ENCODE results near the gene INSIG2. TPM values are rescaled to one million over a fixed set of nuclear protein-coding genes. Genes with fewer than 3 reads are reported as not detected.

The INSIG2 gene
- total RNA-seq, 2 donors from 2014 or later: 25.0 to 25.3 TPM

GRCh38 chr2:118054213-118055008, 33.9 kb upstream of the INSIG2 start:
- TF ChIP-seq CTCF (IDR thresholded peaks at IDR 0.05): no peak
- no peaks in the 10 kb centered on the region for H3K27me3 ChIP-seq (replicated peaks; ENCODE audit: insufficient read depth)
- H3K27ac ChIP-seq: no peak overlapping the region
- H3K36me3 ChIP-seq: no peaks in the 10 kb centered on the region
- H3K4me3 ChIP-seq: no peak overlapping the region
- H3K9me3 ChIP-seq: no peaks in the 10 kb centered on the region
- H3K4me1 ChIP-seq (ENCODE audit: control insufficient read depth in 1 of 2, low read depth in 2 of 2): no peaks in the 10 kb centered on the region
- DNase-seq (ENCODE audit: low spot score) (no peak), ATAC-seq (ENCODE audit: insufficient number of reproducible peaks, low FRiP score, low read depth) (no peak)

- Histone ChIP-seq H3K27me3 (replicated peaks; ENCODE audit: insufficient read depth) (no peaks in the 10 kb centered on the region), H3K27ac (no peak overlapping the region), H3K36me3 (no peaks in the 10 kb centered on the region), H3K4me1 (ENCODE audit: control insufficient read depth in 1 of 2, low read depth in 2 of 2) (no peaks in the 10 kb centered on the region), H3K9me3 (no peaks in the 10 kb centered on the region), H3K4me3 (no peak overlapping the region)
- DNase-seq (ENCODE audit: low spot score) (no peak), ATAC-seq (ENCODE audit: insufficient number of reproducible peaks, low FRiP score, low read depth) (no peak)
- TF ChIP-seq CTCF (IDR thresholded peaks at IDR 0.05): no peak
Observed at GRCh38 chr2:118055512-118056164, 32.6 kb upstream of the INSIG2 start.

- H3K36me3 ChIP-seq: no peaks in the 10 kb centered on the region
- no peak for TF ChIP-seq CTCF (IDR thresholded peaks at IDR 0.05)
- ATAC-seq (ENCODE audit: insufficient number of reproducible peaks, low FRiP score, low read depth) (no peak), DNase-seq (ENCODE audit: low spot score) (no peak)
- H3K9me3 ChIP-seq: no peaks in the 10 kb centered on the region
- H3K27ac ChIP-seq: no peak overlapping the region
- no peak overlapping the region for H3K4me3 ChIP-seq
- no peaks in the 10 kb centered on the region for H3K27me3 ChIP-seq (replicated peaks; ENCODE audit: insufficient read depth)
- no peaks in the 10 kb centered on the region for H3K4me1 ChIP-seq (ENCODE audit: control insufficient read depth in 1 of 2, low read depth in 2 of 2)
Observed at GRCh38 chr2:118056165-118056534, 32.1 kb upstream of the INSIG2 start.

GRCh38 chr2:118056801-118057200, 31.5 kb upstream of the INSIG2 start:
- Histone ChIP-seq H3K27ac (no peak overlapping the region), H3K9me3 (no peaks in the 10 kb centered on the region), H3K27me3 (replicated peaks; ENCODE audit: insufficient read depth) (no peaks in the 10 kb centered on the region), H3K4me1 (ENCODE audit: control insufficient read depth in 1 of 2, low read depth in 2 of 2) (no peaks in the 10 kb centered on the region), H3K36me3 (no peaks in the 10 kb centered on the region), H3K4me3 (no peak overlapping the region)
- DNase-seq (ENCODE audit: low spot score) (no peak), ATAC-seq (ENCODE audit: insufficient number of reproducible peaks, low FRiP score, low read depth) (no peak)
- no peak for TF ChIP-seq CTCF (IDR thresholded peaks at IDR 0.05)

- DNase-seq (ENCODE audit: low spot score) (no peak), ATAC-seq (ENCODE audit: insufficient number of reproducible peaks, low FRiP score, low read depth) (no peak)
- no peak overlapping the region for H3K27ac ChIP-seq
- no peaks in the 10 kb centered on the region for H3K36me3 ChIP-seq
- TF ChIP-seq CTCF (IDR thresholded peaks at IDR 0.05): no peak
- H3K4me3 ChIP-seq: no peak overlapping the region
- H3K27me3 ChIP-seq (replicated peaks; ENCODE audit: insufficient read depth): no peaks in the 10 kb centered on the region
- H3K9me3 ChIP-seq: no peaks in the 10 kb centered on the region
- H3K4me1 ChIP-seq (ENCODE audit: control insufficient read depth in 1 of 2, low read depth in 2 of 2): no peaks in the 10 kb centered on the region
Observed at GRCh38 chr2:118058951-118059350, 29.3 kb upstream of the INSIG2 start.
